ENCODE results near the gene TST. TPM values are rescaled to one million over a fixed set of nuclear protein-coding genes. Genes with fewer than 3 reads are reported as not detected.
"Not testable (repeated sequence)": the region's sequence is repeated elsewhere in the genome, so short reads cannot be mapped to it uniquely, and the experiment has no call there.

The TST gene
- total RNA-seq, 4 donors from 2014 or later: 42.2 to 66.5 (median 51.9) TPM

GRCh38 chr22:36991206-36991605 lies 28.0 kb downstream of the TST start:
- in situ Hi-C loops (cut with MboI; ENCODE audit: low sequenced_read_pairs in 4 of 4) (loop anchor here in 1 of 4 donors (25.0 kb wide), 1 partner anchor 204 kb away; the partner anchor contains the start of gene IFT27), intact Hi-C loops (cut with DNase I; ENCODE audit: low total_unique reads) (no loop called here)
- no peak for TF ChIP-seq POLR2A (IDR thresholded peaks at IDR 0.05)
- no peak for TF ChIP-seq CTCF (IDR thresholded peaks at IDR 0.05 in 4 of 5, conservative IDR thresholded peaks at IDR 0.05 in 1 of 5)
- no peak overlapping the region for H3K4me3 ChIP-seq
- ATAC-seq (no peak), DNase-seq (no peak)
- H3K36me3 ChIP-seq: no peaks in the 10 kb centered on the region
- no peak overlapping the region for H3K27ac ChIP-seq
- peaks cover 0 to 4% (median 2%) of the 10 kb centered on the region in 3 donors for H3K9me3 ChIP-seq
- peaks cover 7 to 25% (median 19%) of the 10 kb centered on the region in 3 donors for H3K27me3 ChIP-seq
- H3K4me1 ChIP-seq: no peaks in the 10 kb centered on the region

GRCh38 chr22:36990457-36990856 lies 28.8 kb downstream of the TST start:
- Histone ChIP-seq H3K27me3 (peaks cover 7 to 25% (median 24%) of the 10 kb centered on the region in 3 donors), H3K4me1 (no peaks in the 10 kb centered on the region), H3K36me3 (no peaks in the 10 kb centered on the region), H3K4me3 (no peak overlapping the region), H3K9me3 (peaks cover 0 to 8% (median 4%) of the 10 kb centered on the region in 3 donors), H3K27ac (no peak overlapping the region)
- intact Hi-C loops (cut with DNase I; ENCODE audit: low total_unique reads) (no loop called here), in situ Hi-C loops (cut with MboI; ENCODE audit: low sequenced_read_pairs in 4 of 4) (loop anchor here in 1 of 4 donors (25.0 kb wide), 1 partner anchor 203 kb away; the partner anchor contains the start of gene IFT27)
- DNase-seq (no peak), ATAC-seq (no peak)
- no peak for TF ChIP-seq POLR2A (IDR thresholded peaks at IDR 0.05)
- no peak for TF ChIP-seq CTCF (IDR thresholded peaks at IDR 0.05 in 4 of 5, conservative IDR thresholded peaks at IDR 0.05 in 1 of 5)

- ATAC-seq: not testable (repeated sequence)
Observed at GRCh38 chr22:36989012-36989411, 30.2 kb downstream of the TST start.

GRCh38 chr22:36988075-36988832 lies 31.0 kb downstream of the TST start:
- intact Hi-C loops (cut with DNase I; ENCODE audit: low total_unique reads): no loop called here
- Histone ChIP-seq H3K9me3 (peaks cover 0 to 8% (median 4%) of the 10 kb centered on the region in 3 donors), H3K36me3 (no peaks in the 10 kb centered on the region), H3K4me1 (no peaks in the 10 kb centered on the region), H3K4me3 (no peak overlapping the region), H3K27ac (no peak overlapping the region), H3K27me3 (peaks cover 13 to 28% (median 25%) of the 10 kb centered on the region in 3 donors)
- DNase-seq (no peak), ATAC-seq (no peak)
- no peak for TF ChIP-seq CTCF (IDR thresholded peaks at IDR 0.05 in 4 of 5, conservative IDR thresholded peaks at IDR 0.05 in 1 of 5)
- no peak for TF ChIP-seq POLR2A (IDR thresholded peaks at IDR 0.05)
- in situ Hi-C loops (cut with MboI; ENCODE audit: low sequenced_read_pairs in 4 of 4): loop anchor here in 1 of 4 donors (25.0 kb wide), 1 partner anchor 201 kb away; the partner anchor contains the start of gene IFT27

More at GRCh38 chr22:36989012-36989411, 30.2 kb downstream of the TST start:
- intact Hi-C loops (cut with DNase I; ENCODE audit: low total_unique reads); H3K9me3 ChIP-seq; H3K4me1 ChIP-seq; H3K36me3 ChIP-seq; DNase-seq; H3K27ac ChIP-seq; H3K4me3 ChIP-seq: not testable (repeated sequence)
- in situ Hi-C loops (cut with MboI; ENCODE audit: low sequenced_read_pairs in 4 of 4): loop anchor here in 1 of 4 donors (25.0 kb wide), 1 partner anchor 202 kb away; the partner anchor contains the start of gene IFT27
- H3K27me3 ChIP-seq: peaks cover 7 to 25% (median 24%) of the 10 kb centered on the region in 3 donors

DNA sequence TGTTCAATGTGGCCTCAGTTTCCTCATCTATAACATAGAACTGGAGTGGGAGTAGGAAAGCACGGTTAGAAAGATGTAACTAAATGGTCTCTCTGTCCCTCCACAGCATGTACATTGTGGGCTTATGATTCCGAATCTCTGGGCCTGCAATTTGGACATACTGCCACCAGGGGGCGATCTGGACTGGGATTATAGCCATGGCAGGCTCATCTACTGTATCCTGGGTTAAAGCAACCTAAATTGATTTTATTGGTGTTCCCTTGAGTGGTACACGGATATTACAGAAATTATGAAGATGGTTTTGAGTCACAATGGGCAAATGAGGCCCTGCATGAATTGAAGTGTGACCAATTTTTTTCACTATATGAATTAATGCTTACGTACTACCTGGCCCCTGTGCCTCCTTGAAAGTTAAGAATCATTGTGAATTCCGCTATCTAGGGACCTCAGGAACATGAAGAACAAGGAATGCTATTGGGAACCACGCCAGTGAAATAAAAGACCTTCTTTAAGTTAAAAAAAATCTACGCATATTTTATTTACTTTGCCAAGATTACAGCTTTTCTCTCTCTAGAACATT lies 32.9 kb downstream of the TST start:
- H3K27ac ChIP-seq: no peak overlapping the region
- ATAC-seq: no peak
- peaks cover 0 to 8% (median 4%) of the 10 kb centered on the region in 3 donors for H3K9me3 ChIP-seq
- peaks cover 18 to 21% (median 20%) of the 10 kb centered on the region in 3 donors for H3K27me3 ChIP-seq
- DNase-seq: no peak
- intact Hi-C loops (cut with DNase I; ENCODE audit: low total_unique reads) (no loop called here), in situ Hi-C loops (cut with MboI; ENCODE audit: low sequenced_read_pairs in 4 of 4) (loop anchor here in 1 of 4 donors (25.0 kb wide), 1 partner anchor 199 kb away; the partner anchor contains the start of gene IFT27)
- no peaks in the 10 kb centered on the region for H3K36me3 ChIP-seq
- H3K4me1 ChIP-seq: no peaks in the 10 kb centered on the region
- no peak for TF ChIP-seq POLR2A (IDR thresholded peaks at IDR 0.05)
- peak; percentile 13 to 41 (median 22) for TF ChIP-seq CTCF (IDR thresholded peaks at IDR 0.05 in 4 of 5, conservative IDR thresholded peaks at IDR 0.05 in 1 of 5)
- H3K4me3 ChIP-seq: peak overlapping the region in 1 of 4 donors; percentile 16

Data from gastrocnemius medialis (tissue), 4 donors.